ENCODE data around the gene WWOX.
A peak's percentile ranks its signal among the peaks of the same experiment; 100 is the strongest.

WWOX gene

GRCh38 chr16:78170494-78170933 is 71.1 kb downstream of the WWOX start:
- in situ Hi-C loops (cut with HindIII; ENCODE audit: low pct_unique_long_range_greater_than_20kb, low sequenced_read_pairs): no loop called here
- TF ChIP-seq JUND (IDR thresholded peaks at IDR 0.05; ENCODE audit: low read depth): no peak
- no peak for DNase-seq (ENCODE audit: low read depth in 1 of 2, low spot score in 1 of 2)

GRCh38 chr16:78175287-78175686 is 75.8 kb downstream of the WWOX start:
- no peak for DNase-seq (ENCODE audit: low read depth in 1 of 2, low spot score in 1 of 2)
- in situ Hi-C loops (cut with HindIII; ENCODE audit: low pct_unique_long_range_greater_than_20kb, low sequenced_read_pairs): no loop called here
- no peak for TF ChIP-seq JUND (IDR thresholded peaks at IDR 0.05; ENCODE audit: low read depth)

- TF ChIP-seq JUND (IDR thresholded peaks at IDR 0.05; ENCODE audit: low read depth): no peak
- in situ Hi-C loops (cut with HindIII; ENCODE audit: low pct_unique_long_range_greater_than_20kb, low sequenced_read_pairs): no loop called here
- DNase-seq (ENCODE audit: low read depth in 1 of 2, low spot score in 1 of 2): no peak
Measured at GRCh38 chr16:78176435-78176834, 77.0 kb downstream of the WWOX start.

- TF ChIP-seq JUND (IDR thresholded peaks at IDR 0.05; ENCODE audit: low read depth): no peak
Measured at GRCh38 chr16:78177218-78177617, 77.8 kb downstream of the WWOX start.

GRCh38 chr16:78177987-78178386 is 78.5 kb downstream of the WWOX start:
- no peak for TF ChIP-seq JUND (IDR thresholded peaks at IDR 0.05; ENCODE audit: low read depth)
- peak in 1 of 2 experiments; percentile 28 for DNase-seq (ENCODE audit: low read depth in 1 of 2, low spot score in 1 of 2)
- in situ Hi-C loops (cut with HindIII; ENCODE audit: low pct_unique_long_range_greater_than_20kb, low sequenced_read_pairs): no loop called here

More at GRCh38 chr16:78177218-78177617, 77.8 kb downstream of the WWOX start:
- DNase-seq (ENCODE audit: low read depth in 1 of 2, low spot score in 1 of 2): no peak
- in situ Hi-C loops (cut with HindIII; ENCODE audit: low pct_unique_long_range_greater_than_20kb, low sequenced_read_pairs): no loop called here

GRCh38 chr16:78179666-78180065 is 80.2 kb downstream of the WWOX start:
- DNase-seq (ENCODE audit: low read depth in 1 of 2, low spot score in 1 of 2): no peak
- no peak for TF ChIP-seq JUND (IDR thresholded peaks at IDR 0.05; ENCODE audit: low read depth)
- in situ Hi-C loops (cut with HindIII; ENCODE audit: low pct_unique_long_range_greater_than_20kb, low sequenced_read_pairs): no loop called here

GRCh38 chr16:78180349-78180748 is 80.9 kb downstream of the WWOX start:
- in situ Hi-C loops (cut with HindIII; ENCODE audit: low pct_unique_long_range_greater_than_20kb, low sequenced_read_pairs): no loop called here
- no peak for TF ChIP-seq JUND (IDR thresholded peaks at IDR 0.05; ENCODE audit: low read depth)
- no peak for DNase-seq (ENCODE audit: low read depth in 1 of 2, low spot score in 1 of 2)

- in situ Hi-C loops (cut with HindIII; ENCODE audit: low pct_unique_long_range_greater_than_20kb, low sequenced_read_pairs): no loop called here
- no peak for DNase-seq (ENCODE audit: low read depth in 1 of 2, low spot score in 1 of 2)
- no peak for TF ChIP-seq JUND (IDR thresholded peaks at IDR 0.05; ENCODE audit: low read depth)
Measured at GRCh38 chr16:78183437-78184237, 84.2 kb downstream of the WWOX start.

GRCh38 chr16:78184238-78185183 is 85.1 kb downstream of the WWOX start:
- in situ Hi-C loops (cut with HindIII; ENCODE audit: low pct_unique_long_range_greater_than_20kb, low sequenced_read_pairs): no loop called here
- no peak for DNase-seq (ENCODE audit: low read depth in 1 of 2, low spot score in 1 of 2)
- TF ChIP-seq JUND (IDR thresholded peaks at IDR 0.05; ENCODE audit: low read depth): no peak

- TF ChIP-seq JUND (IDR thresholded peaks at IDR 0.05; ENCODE audit: low read depth): no peak
- in situ Hi-C loops (cut with HindIII; ENCODE audit: low pct_unique_long_range_greater_than_20kb, low sequenced_read_pairs): no loop called here
- DNase-seq (ENCODE audit: low read depth in 1 of 2, low spot score in 1 of 2): no peak
Measured at GRCh38 chr16:78189121-78189520, 89.7 kb downstream of the WWOX start.

- in situ Hi-C loops (cut with HindIII; ENCODE audit: low pct_unique_long_range_greater_than_20kb, low sequenced_read_pairs): no loop called here
- no peak for TF ChIP-seq JUND (IDR thresholded peaks at IDR 0.05; ENCODE audit: low read depth)
- no peak for DNase-seq (ENCODE audit: low read depth in 1 of 2, low spot score in 1 of 2)
Measured at GRCh38 chr16:78192734-78193488, 93.5 kb downstream of the WWOX start.

GRCh38 chr16:78194948-78195347 is 95.5 kb downstream of the WWOX start:
- in situ Hi-C loops (cut with HindIII; ENCODE audit: low pct_unique_long_range_greater_than_20kb, low sequenced_read_pairs): no loop called here
- no peak for DNase-seq (ENCODE audit: low read depth in 1 of 2, low spot score in 1 of 2)
- no peak for TF ChIP-seq JUND (IDR thresholded peaks at IDR 0.05; ENCODE audit: low read depth)
